Thyroid gland (tissue), 4 donors: Measurements from ENCODE around the gene PGBD5. TPM values are rescaled to one million over a fixed set of nuclear protein-coding genes. Genes with fewer than 3 reads are reported as not detected.
A peak's percentile ranks its signal among the peaks of the same experiment; 100 is the strongest.

Experiments
- DNase-seq, 2 donors: peaks; one replicate each; pipeline ENCODE4 v3.0.0-alpha.2; 2019
- H3K27ac ChIP-seq, 3 donors: fragments of 200-600 bp; sonication (generic); 1 replicate in 2 of 3; 2 replicates in 1 of 3; pipeline ENCODE4 v1.5.1; 2016 to 2019; ENCODE audit warnings: mild to moderate bottlenecking in 1 of 3, moderate library complexity in 1 of 3
- H3K27me3 ChIP-seq: fragments of 200-600 bp; sonication (generic); one replicate; pipeline ENCODE4 v1.5.1; 2019
- H3K36me3 ChIP-seq, 2 donors: fragments of 200-600 bp; sonication (generic); one replicate each; pipeline ENCODE4 v1.5.1; 2016 to 2019
- H3K4me1 ChIP-seq, 2 donors: fragments of 200-600 bp; sonication (generic); one replicate each; pipeline ENCODE4 v1.5.1; 2017 to 2019
- H3K4me3 ChIP-seq, 3 donors: fragments of 200-600 bp; sonication (generic); replicated peaks in 1 of 3; 1 replicate in 2 of 3; 2 replicates in 1 of 3; pipeline ENCODE4 v1.5.1; 2016; ENCODE audit warnings: mild to moderate bottlenecking in 1 of 3
- H3K9me3 ChIP-seq: fragments of 200-600 bp; sonication (generic); one replicate; pipeline ENCODE4 v1.5.1; 2017
- POLR2A ChIP-seq, 2 donors: fragments of 450-650 bp; IDR thresholded peaks; one replicate each; pipeline ENCODE4 v1.6.1; 2017; ENCODE audit warnings: antibody characterized with exemption in 2 of 2, mild to moderate bottlenecking in 2 of 2, moderate library complexity in 1 of 2
- WGBS, 2 donors: methylation state at CpG; one replicate each; pipeline ENCODE4 v1.1.5; 2017; 5-methylcytosine and 5-hydroxymethylcytosine counted together
- intact Hi-C: fragments of 100-400 bp; cut with DNase I; formaldehyde crosslinking; loops from one replicate; pipeline ENCODE4 v1.15.1; 2023
- total RNA-seq, 4 donors: library from RNA; depleted of rRNA; stranded (reverse); fragments of >200 nt; gene quantifications; one replicate each; pipeline ENCODE4 v1.2.3, GENCODE V29; 2016
- TF ChIP-seq, protein P1 (sequence below), 6 experiments: fragments of 200-600 bp in 3 of 6; fragments of 450-650 bp in 3 of 6; sonication (generic) in 3 of 6; IDR thresholded peaks; one replicate each; pipeline ENCODE4 v1.5.1; 2016 to 2019; ENCODE audit warnings: antibody characterized with exemption in 6 of 6, mild to moderate bottlenecking in 2 of 6, inconsistent platforms in 1 of 6, moderate library complexity in 1 of 6

The PGBD5 gene
- total RNA-seq, 4 donors from 2014 or later, result 2.7 to 14.9 (median 6.4) TPM

DNA sequence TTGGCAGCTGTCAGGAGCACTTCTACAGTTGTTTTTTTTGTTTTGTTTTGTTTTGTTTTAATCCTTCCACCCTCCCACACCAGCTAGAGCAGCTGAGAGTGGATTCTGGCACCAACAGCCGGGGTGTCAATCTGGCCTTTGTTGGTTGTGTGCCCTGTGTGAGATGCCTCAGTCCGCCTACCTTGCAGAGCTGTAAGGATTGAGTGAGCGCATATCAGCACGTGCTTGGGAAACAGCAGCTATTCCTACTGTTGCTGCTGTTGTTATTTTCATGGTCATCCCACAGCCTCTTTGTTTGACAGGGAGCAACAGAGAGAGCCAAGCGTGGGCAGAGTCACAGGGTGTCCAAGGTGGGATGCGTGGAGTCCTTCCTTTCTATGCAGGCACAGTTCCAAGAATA lies 50.4 kb downstream of the PGBD5 start:
- TF ChIP-seq, protein P1, sequence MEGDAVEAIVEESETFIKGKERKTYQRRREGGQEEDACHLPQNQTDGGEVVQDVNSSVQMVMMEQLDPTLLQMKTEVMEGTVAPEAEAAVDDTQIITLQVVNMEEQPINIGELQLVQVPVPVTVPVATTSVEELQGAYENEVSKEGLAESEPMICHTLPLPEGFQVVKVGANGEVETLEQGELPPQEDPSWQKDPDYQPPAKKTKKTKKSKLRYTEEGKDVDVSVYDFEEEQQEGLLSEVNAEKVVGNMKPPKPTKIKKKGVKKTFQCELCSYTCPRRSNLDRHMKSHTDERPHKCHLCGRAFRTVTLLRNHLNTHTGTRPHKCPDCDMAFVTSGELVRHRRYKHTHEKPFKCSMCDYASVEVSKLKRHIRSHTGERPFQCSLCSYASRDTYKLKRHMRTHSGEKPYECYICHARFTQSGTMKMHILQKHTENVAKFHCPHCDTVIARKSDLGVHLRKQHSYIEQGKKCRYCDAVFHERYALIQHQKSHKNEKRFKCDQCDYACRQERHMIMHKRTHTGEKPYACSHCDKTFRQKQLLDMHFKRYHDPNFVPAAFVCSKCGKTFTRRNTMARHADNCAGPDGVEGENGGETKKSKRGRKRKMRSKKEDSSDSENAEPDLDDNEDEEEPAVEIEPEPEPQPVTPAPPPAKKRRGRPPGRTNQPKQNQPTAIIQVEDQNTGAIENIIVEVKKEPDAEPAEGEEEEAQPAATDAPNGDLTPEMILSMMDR (IDR thresholded peaks at IDR 0.05), result no peak
- TF ChIP-seq POLR2A (IDR thresholded peaks at IDR 0.05), result no peak
- WGBS, 2 donors, result 21 to 25% methylated on average over 6 of the region's 6 CpGs
- intact Hi-C loops, result no loop called here
- DNase-seq, result peak; percentile 89
- H3K9me3 ChIP-seq, result no peaks in the 10 kb centered on the region
- H3K4me1 ChIP-seq, result peaks cover 19 to 22% of the 10 kb centered on the region in 2 donors
- H3K4me3 ChIP-seq, result no peak overlapping the region
- H3K27ac ChIP-seq, result peak overlapping the region; percentile 5 to 79 (median 14)
- no peaks in the 10 kb centered on the region for H3K36me3 ChIP-seq
- no peaks in the 10 kb centered on the region for H3K27me3 ChIP-seq

DNA sequence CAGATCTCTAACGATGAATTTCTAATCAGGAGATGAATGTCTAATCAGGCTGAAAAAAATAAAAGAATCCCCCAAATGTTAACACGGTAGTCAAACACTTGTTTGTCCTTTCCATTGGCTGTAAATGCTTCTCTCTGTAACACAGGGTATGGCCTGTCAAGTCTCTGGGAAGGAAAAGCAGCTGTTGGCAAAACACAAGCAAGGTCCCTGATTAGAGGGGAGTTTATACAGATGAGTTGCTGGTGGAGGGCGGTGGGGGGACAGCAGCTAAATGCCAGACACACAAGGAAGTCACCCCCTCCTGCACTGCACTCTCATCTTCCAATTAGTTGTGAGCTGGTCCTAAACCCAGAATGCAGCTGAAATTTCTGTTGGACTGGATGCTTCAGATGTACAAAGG lies 51.0 kb downstream of the PGBD5 start:
- intact Hi-C loops, result no loop called here
- H3K27me3 ChIP-seq, result no peaks in the 10 kb centered on the region

DNA sequence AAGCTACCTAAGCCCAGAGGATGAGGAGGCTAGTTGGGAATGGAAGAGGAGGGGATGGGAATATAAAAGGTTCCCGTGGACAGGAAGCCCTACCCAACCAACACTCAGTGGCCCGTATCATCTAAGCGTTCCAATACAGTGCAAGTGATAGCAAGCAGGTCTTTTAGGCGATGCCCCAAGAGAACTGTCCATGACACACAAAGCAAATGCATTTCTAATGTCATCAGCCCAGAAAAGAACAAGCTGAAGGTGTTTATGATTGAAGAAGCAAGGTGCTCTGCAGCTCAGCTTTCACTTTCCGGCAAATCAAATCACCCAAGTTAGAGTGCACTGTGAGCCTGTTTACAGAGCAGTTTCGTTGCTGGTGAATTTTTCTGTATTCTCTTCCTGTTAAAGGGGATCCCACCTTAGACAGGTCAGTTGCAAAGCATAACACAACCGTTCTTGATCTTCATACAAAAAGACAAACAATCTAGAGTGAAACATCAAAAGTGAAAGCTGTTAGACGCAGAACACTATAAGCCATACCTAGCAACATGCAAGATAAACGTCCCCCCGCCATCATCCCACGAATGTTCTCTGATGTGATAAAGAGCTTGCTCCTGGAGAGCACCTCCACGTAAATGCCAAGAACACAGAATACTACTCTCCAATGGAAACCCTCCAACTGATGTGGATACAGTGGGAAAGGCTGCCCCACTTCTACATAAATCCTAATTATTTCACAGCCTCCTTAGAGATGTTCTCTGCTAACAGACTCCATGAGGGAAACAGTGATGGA lies 54.0 kb downstream of the PGBD5 start:
- Histone ChIP-seq H3K4me1 (peaks cover 19 to 29% of the 10 kb centered on the region in 2 donors), H3K27ac (no peak overlapping the region), H3K36me3 (no peaks in the 10 kb centered on the region), H3K4me3 (no peak overlapping the region), H3K9me3 (no peaks in the 10 kb centered on the region), H3K27me3 (no peaks in the 10 kb centered on the region)
- no peak for TF ChIP-seq POLR2A (IDR thresholded peaks at IDR 0.05)
- TF ChIP-seq, protein P1 (IDR thresholded peaks at IDR 0.05), result no peak
- intact Hi-C loops, result no loop called here
- DNase-seq, result no peak
- 82 to 84% methylated on average over 12 of the region's 12 CpGs for WGBS, 2 donors

More for the DNA sequence above, 51.0 kb downstream of the PGBD5 start:
- Histone ChIP-seq H3K27ac (peak overlapping the region in 1 of 3 donors; percentile 4), H3K4me3 (no peak overlapping the region), H3K4me1 (peaks cover 19 to 23% of the 10 kb centered on the region in 2 donors), H3K9me3 (no peaks in the 10 kb centered on the region), H3K36me3 (no peaks in the 10 kb centered on the region)
- 57 to 74% methylated on average over 3 of the region's 3 CpGs for WGBS, 2 donors
- DNase-seq, result no peak
- TF ChIP-seq, protein P1 (IDR thresholded peaks at IDR 0.05), result no peak
- TF ChIP-seq POLR2A (IDR thresholded peaks at IDR 0.05), result no peak

DNA sequence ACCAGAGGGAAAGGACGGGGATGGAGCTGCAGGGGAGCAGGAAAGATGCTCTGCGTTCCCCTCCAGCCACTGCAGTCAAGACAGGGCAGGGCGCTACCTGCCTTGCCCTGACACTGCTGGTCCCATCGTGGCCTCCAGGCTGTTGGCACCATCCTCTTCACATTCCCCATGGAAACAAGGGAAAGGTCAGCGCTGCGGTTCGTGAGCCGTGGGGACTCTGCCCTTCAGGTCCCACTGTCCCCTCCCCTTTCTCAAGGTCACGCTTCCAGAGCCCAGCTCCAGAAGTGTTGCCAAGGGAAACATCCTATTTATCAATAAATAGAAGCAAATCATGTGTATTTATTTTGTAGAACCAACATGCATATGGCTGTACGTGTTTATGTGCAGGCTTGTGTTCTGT lies 56.0 kb downstream of the PGBD5 start:
- DNase-seq, result no peak
- Histone ChIP-seq H3K4me3 (no peak overlapping the region), H3K27ac (no peak overlapping the region), H3K27me3 (no peaks in the 10 kb centered on the region), H3K4me1 (peaks cover 9 to 16% of the 10 kb centered on the region in 2 donors), H3K9me3 (no peaks in the 10 kb centered on the region), H3K36me3 (no peaks in the 10 kb centered on the region)
- intact Hi-C loops, result no loop called here
- WGBS, 2 donors, result 87 to 90% methylated on average over 9 to 10 of the region's 10 CpGs
- TF ChIP-seq, protein P1 (IDR thresholded peaks at IDR 0.05), result no peak
- TF ChIP-seq POLR2A (IDR thresholded peaks at IDR 0.05), result no peak

DNA sequence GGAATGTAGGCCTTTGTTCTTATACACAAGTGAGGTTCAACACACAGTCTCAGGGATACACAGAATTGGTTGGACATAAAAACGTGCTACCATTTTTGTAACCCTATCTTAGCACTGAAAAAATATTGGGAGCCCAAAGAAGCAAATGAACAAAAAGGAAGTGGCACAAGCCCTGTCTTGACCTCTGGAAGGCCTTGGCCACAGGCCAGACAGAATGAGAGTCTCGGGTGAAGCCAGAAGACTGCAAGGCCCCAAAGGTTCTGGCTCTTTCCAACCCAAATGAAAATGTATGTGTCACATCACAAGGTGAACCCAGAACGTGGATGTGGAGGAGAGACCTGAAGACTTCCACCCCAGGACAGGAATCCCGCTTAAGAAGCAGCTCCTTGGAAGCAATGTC lies 57.3 kb downstream of the PGBD5 start:
- WGBS, 2 donors, result 59 to 75% methylated on average over 4 of the region's 4 CpGs
- no peak for DNase-seq
- intact Hi-C loops, result no loop called here
- Histone ChIP-seq H3K27ac (no peak overlapping the region), H3K9me3 (no peaks in the 10 kb centered on the region), H3K4me3 (no peak overlapping the region), H3K4me1 (peaks cover 9 to 13% of the 10 kb centered on the region in 2 donors), H3K27me3 (no peaks in the 10 kb centered on the region), H3K36me3 (no peaks in the 10 kb centered on the region)
- TF ChIP-seq, protein P1 (IDR thresholded peaks at IDR 0.05), result no peak
- no peak for TF ChIP-seq POLR2A (IDR thresholded peaks at IDR 0.05)
